ENCODE data around the gene ELL2. TPM values are rescaled to one million over a fixed set of nuclear protein-coding genes. Genes with fewer than 3 reads are reported as not detected.

Gene ELL2
- total and polyA plus RNA-seq, 10 donors, result 4.3 to 109 (median 66.8) TPM

- Histone ChIP-seq H3K4me3 (no peak overlapping the region), H3K9me3 (no peaks in the 10 kb centered on the region), H3K27me3 (replicated peaks in 1 of 7) (no peaks in the 10 kb centered on the region), H3K27ac (no peak overlapping the region), H3K4me1 (no peaks in the 10 kb centered on the region), H3K36me3 (no peaks in the 10 kb centered on the region)
- intact Hi-C loops (cut with DNase I; ENCODE audit: low total_unique reads), result no loop called here
- 86 to 92% (median 92%) methylated on average over 3 of the region's 3 CpGs for WGBS, 5 donors
- TF ChIP-seq CTCF (IDR thresholded peaks at IDR 0.05 in 8 of 11, conservative IDR thresholded peaks at IDR 0.05 in 3 of 11), result no peak
- TF ChIP-seq POLR2A (IDR thresholded peaks at IDR 0.05), result no peak
- TF ChIP-seq POLR2AphosphoS5 (IDR thresholded peaks at IDR 0.05), result no peak
- DNase-seq, result no peak
Measured at GRCh38 chr5:96000308-96000707, 38.7 kb upstream of the ELL2 start.

GRCh38 chr5:95996904-95997723, 35.5 kb upstream of the ELL2 start:
- no peak for DNase-seq
- no peaks in the 10 kb centered on the region for H3K9me3 ChIP-seq
- no peaks in the 10 kb centered on the region for H3K36me3 ChIP-seq
- intact Hi-C loops (cut with DNase I; ENCODE audit: low total_unique reads), result no loop called here
- no peak overlapping the region for H3K27ac ChIP-seq
- H3K4me1 ChIP-seq, result no peaks in the 10 kb centered on the region
- H3K27me3 ChIP-seq (replicated peaks in 1 of 7), result no peaks in the 10 kb centered on the region
- H3K4me3 ChIP-seq, result no peak overlapping the region
- no peak for TF ChIP-seq POLR2AphosphoS5 (IDR thresholded peaks at IDR 0.05)

GRCh38 chr5:95995962-95996489, 34.4 kb upstream of the ELL2 start:
- intact Hi-C loops (cut with DNase I; ENCODE audit: low total_unique reads), result no loop called here
- WGBS, 5 donors, result 79 to 89% (median 83%) methylated on average over 3 of the region's 3 CpGs
- TF ChIP-seq POLR2A (IDR thresholded peaks at IDR 0.05), result no peak
- no peak for TF ChIP-seq POLR2AphosphoS5 (IDR thresholded peaks at IDR 0.05)
- TF ChIP-seq CTCF (IDR thresholded peaks at IDR 0.05 in 8 of 11, conservative IDR thresholded peaks at IDR 0.05 in 3 of 11), result no peak
- Histone ChIP-seq H3K4me1 (no peaks in the 10 kb centered on the region), H3K27me3 (replicated peaks in 1 of 7) (no peaks in the 10 kb centered on the region), H3K9me3 (no peaks in the 10 kb centered on the region), H3K4me3 (no peak overlapping the region), H3K36me3 (no peaks in the 10 kb centered on the region), H3K27ac (no peak overlapping the region)
- no peak for DNase-seq

- 92 to 98% (median 97%) methylated on average over 1 of the region's 1 CpG for WGBS, 5 donors
- TF ChIP-seq POLR2A (IDR thresholded peaks at IDR 0.05) (no peak), POLR2AphosphoS5 (IDR thresholded peaks at IDR 0.05) (no peak), CTCF (IDR thresholded peaks at IDR 0.05 in 8 of 11, conservative IDR thresholded peaks at IDR 0.05 in 3 of 11) (no peak)
- H3K9me3 ChIP-seq, result no peaks in the 10 kb centered on the region
- no peaks in the 10 kb centered on the region for H3K27me3 ChIP-seq (replicated peaks in 1 of 7)
- intact Hi-C loops (cut with DNase I; ENCODE audit: low total_unique reads), result no loop called here
- no peak overlapping the region for H3K27ac ChIP-seq
- no peaks in the 10 kb centered on the region for H3K36me3 ChIP-seq
- no peak overlapping the region for H3K4me3 ChIP-seq
- no peak for DNase-seq
- H3K4me1 ChIP-seq, result no peaks in the 10 kb centered on the region
Measured at GRCh38 chr5:95993776-95994175, 32.1 kb upstream of the ELL2 start.
